Stomach (tissue), 9 donors: ENCODE data around the gene TMEM256. TPM values are rescaled to one million over a fixed set of nuclear protein-coding genes. Genes with fewer than 3 reads are reported as not detected.
"Not testable (repeated sequence)": the region's sequence is repeated elsewhere in the genome, so short reads cannot be mapped to it uniquely, and the experiment has no call there.

ENCODE experiments used
- DNase-seq, 2 donors: peaks; one replicate each; pipeline versions ENCODE4 v3.0.0 to v3.0.0-alpha.2; 2013 to 2019
- H3K27ac ChIP-seq, 5 donors: fragments of 200-600 bp in 4 of 5; sonication (generic) in 4 of 5; one replicate each; pipeline ENCODE4 v1.5.1; 2013 to 2019; ENCODE audit warnings: mild to moderate bottlenecking in 1 of 5, moderate library complexity in 1 of 5
- H3K27me3 ChIP-seq, 3 donors: fragments of 200-600 bp; sonication (generic); one replicate each; pipeline ENCODE4 v1.5.1; 2017 to 2019; ENCODE audit warnings: mixed run types in 1 of 3
- H3K36me3 ChIP-seq, 4 donors: fragments of 200-600 bp; sonication (generic); 1 replicate in 3 of 4; 2 replicates in 1 of 4; pipeline ENCODE4 v1.5.1; 2016 to 2019
- H3K4me1 ChIP-seq, 4 donors: fragments of 200-600 bp; sonication (generic); one replicate each; pipeline ENCODE4 v1.5.1; 2016 to 2019
- H3K4me3 ChIP-seq, 4 donors: fragments of 200-600 bp; sonication (generic) in 3 of 4; one replicate each; pipeline ENCODE4 v1.5.1; 2016 to 2019; ENCODE audit warnings: mild to moderate bottlenecking in 1 of 4
- H3K9me3 ChIP-seq, 4 donors: fragments of 200-600 bp; sonication (generic); one replicate each; pipeline ENCODE4 v1.5.1; 2016 to 2019
- EP300 ChIP-seq: sonication (generic); formaldehyde crosslinking; IDR thresholded peaks from one replicate; pipeline ENCODE4 v1.6.1; 2017; ENCODE audit warnings: antibody characterized with exemption
- POLR2A ChIP-seq, 4 donors: fragments of 450-650 bp; IDR thresholded peaks; one replicate each; pipeline ENCODE4 v1.6.1; 2016; ENCODE audit warnings: antibody characterized with exemption in 4 of 4, control low read depth in 2 of 4, mild to moderate bottlenecking in 1 of 4, moderate library complexity in 1 of 4
- POLR2AphosphoS5 ChIP-seq, 3 donors: sonication (generic); formaldehyde crosslinking; IDR thresholded peaks; one replicate each; pipeline ENCODE4 v1.6.1; 2016; ENCODE audit warnings: antibody characterized with exemption in 3 of 3
- WGBS, 5 donors: extraction: QIAGEN DNeasy Blood & Tissue Kit in 3 of 5; methylation state at CpG; one replicate each; pipeline versions ENCODE4 v1.1.5 to v1.1.7; 2013 to 2018; 5-methylcytosine and 5-hydroxymethylcytosine counted together
- intact Hi-C: fragments of 100-400 bp; cut with DNase I; formaldehyde crosslinking; loops from one replicate; pipeline ENCODE4 v1.15.1; 2023; ENCODE audit warnings: low total_unique reads
- polyA plus RNA-seq, 3 donors: library from polyadenylated mRNA; stranded (reverse); fragments of 200-250 nt; gene quantifications; one replicate each; pipeline ENCODE4 v1.2.3, GENCODE V29; 2013
- total RNA-seq, 5 donors: library from RNA; depleted of rRNA; stranded (reverse); fragments of >200 nt; gene quantifications; one replicate each; pipeline versions ENCODE4 v1.1.0 to v1.2.3, GENCODE V29; 2014 to 2016
- TF ChIP-seq, protein P1 (sequence below), 7 experiments: fragments of 450-650 bp in 4 of 7; fragments of 200-600 bp in 3 of 7; sonication (generic) in 3 of 7; IDR thresholded peaks; one replicate each; pipeline ENCODE4 v1.5.1; 2016 to 2019; ENCODE audit warnings: antibody characterized with exemption in 7 of 7, control low read depth in 2 of 7, mild to moderate bottlenecking in 1 of 7
- donor health status: healthy with polysubstance abuse.
- donor health status: Bipolar disorder and iron deficiency.
- donor health status: healthy.

TMEM256 gene
- total and polyA plus RNA-seq, 8 donors = 39.8 to 347 (median 253) TPM; not detected in 1

- Histone ChIP-seq H3K9me3 (no peaks in the 10 kb centered on the region), H3K27ac (no peak overlapping the region), H3K27me3 (peaks cover 0 to 13% (median 0%) of the 10 kb centered on the region in 3 donors), H3K4me1 (no peaks in the 10 kb centered on the region), H3K36me3 (no peaks in the 10 kb centered on the region), H3K4me3 (no peak overlapping the region)
- TF ChIP-seq POLR2AphosphoS5 (IDR thresholded peaks at IDR 0.05) (no peak), EP300 (no peak), POLR2A (IDR thresholded peaks at IDR 0.05) (no peak)
- TF ChIP-seq, protein P1, sequence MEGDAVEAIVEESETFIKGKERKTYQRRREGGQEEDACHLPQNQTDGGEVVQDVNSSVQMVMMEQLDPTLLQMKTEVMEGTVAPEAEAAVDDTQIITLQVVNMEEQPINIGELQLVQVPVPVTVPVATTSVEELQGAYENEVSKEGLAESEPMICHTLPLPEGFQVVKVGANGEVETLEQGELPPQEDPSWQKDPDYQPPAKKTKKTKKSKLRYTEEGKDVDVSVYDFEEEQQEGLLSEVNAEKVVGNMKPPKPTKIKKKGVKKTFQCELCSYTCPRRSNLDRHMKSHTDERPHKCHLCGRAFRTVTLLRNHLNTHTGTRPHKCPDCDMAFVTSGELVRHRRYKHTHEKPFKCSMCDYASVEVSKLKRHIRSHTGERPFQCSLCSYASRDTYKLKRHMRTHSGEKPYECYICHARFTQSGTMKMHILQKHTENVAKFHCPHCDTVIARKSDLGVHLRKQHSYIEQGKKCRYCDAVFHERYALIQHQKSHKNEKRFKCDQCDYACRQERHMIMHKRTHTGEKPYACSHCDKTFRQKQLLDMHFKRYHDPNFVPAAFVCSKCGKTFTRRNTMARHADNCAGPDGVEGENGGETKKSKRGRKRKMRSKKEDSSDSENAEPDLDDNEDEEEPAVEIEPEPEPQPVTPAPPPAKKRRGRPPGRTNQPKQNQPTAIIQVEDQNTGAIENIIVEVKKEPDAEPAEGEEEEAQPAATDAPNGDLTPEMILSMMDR (IDR thresholded peaks at IDR 0.05) = no peak
- DNase-seq = no peak
- WGBS, 5 donors = 64 to 75% (median 71%) methylated on average over 13 of the region's 13 CpGs
- intact Hi-C loops = loop anchor here (10.0 kb wide), 1 partner anchor 57 kb away; the partner anchor contains the start of genes SPEM1, SPEM2 and SPEM3
These were observed 35.8 kb downstream of the TMEM256 start for GRCh38 chr17:7367918-7368598.

- Histone ChIP-seq H3K4me3 (no peak overlapping the region), H3K36me3 (no peaks in the 10 kb centered on the region), H3K9me3 (no peaks in the 10 kb centered on the region), H3K27ac (no peak overlapping the region), H3K4me1 (no peaks in the 10 kb centered on the region), H3K27me3 (peaks cover 0 to 13% (median 0%) of the 10 kb centered on the region in 3 donors)
- WGBS, 5 donors = 80 to 85% (median 82%) methylated on average over 7 to 8 of the region's 8 CpGs
- intact Hi-C loops = loop anchor here (10.0 kb wide), 1 partner anchor 58 kb away; the partner anchor contains the start of genes SPEM1, SPEM2 and SPEM3
- no peak for DNase-seq
- TF ChIP-seq, protein P1 (IDR thresholded peaks at IDR 0.05) = no peak
- TF ChIP-seq EP300 (no peak), POLR2A (IDR thresholded peaks at IDR 0.05) (no peak), POLR2AphosphoS5 (IDR thresholded peaks at IDR 0.05) (no peak)
These were observed 36.8 kb downstream of the TMEM256 start for GRCh38 chr17:7367083-7367482.

GRCh38 chr17:7365963-7366362 lies 37.9 kb downstream of the TMEM256 start:
- peaks cover 0 to 10% (median 0%) of the 10 kb centered on the region in 3 donors for H3K27me3 ChIP-seq
- H3K36me3 ChIP-seq, H3K27ac ChIP-seq, H3K9me3 ChIP-seq, DNase-seq, H3K4me3 ChIP-seq, H3K4me1 ChIP-seq: not testable (repeated sequence)
- WGBS, 5 donors = 75 to 86% (median 84%) methylated on average over 6 to 7 of the region's 7 CpGs
- intact Hi-C loops = loop anchor here (10.0 kb wide), 1 partner anchor 59 kb away; the partner anchor contains the start of genes SPEM1, SPEM2 and SPEM3

DNA sequence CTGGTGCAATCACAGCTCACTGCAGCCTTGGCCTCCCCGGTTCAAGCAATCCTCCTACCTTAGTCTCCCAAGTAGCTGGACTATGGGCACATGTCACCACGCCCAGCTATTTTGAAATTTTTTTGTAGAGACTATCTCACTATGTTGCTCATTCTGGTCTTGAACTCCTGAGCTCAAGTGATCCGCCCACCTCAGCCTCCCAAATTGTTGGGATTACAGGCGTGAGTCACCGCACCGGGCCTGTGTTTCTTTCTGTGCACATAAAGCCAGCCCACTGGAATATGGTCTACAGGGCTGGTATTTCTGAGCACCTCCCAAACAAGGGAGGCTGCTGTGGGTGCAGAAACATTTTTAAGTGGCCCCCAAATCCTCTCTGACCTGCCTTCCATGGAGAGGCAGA lies 40.6 kb downstream of the TMEM256 start:
- no peaks in the 10 kb centered on the region for H3K4me1 ChIP-seq

More for the DNA sequence above, 40.6 kb downstream of the TMEM256 start:
- Histone ChIP-seq H3K27ac (no peak overlapping the region), H3K27me3 (no peaks in the 10 kb centered on the region), H3K36me3 (no peaks in the 10 kb centered on the region), H3K9me3 (no peaks in the 10 kb centered on the region), H3K4me3 (no peak overlapping the region)
- WGBS, 5 donors = 87 to 96% (median 92%) methylated on average over 6 of the region's 6 CpGs
- DNase-seq = no peak
- TF ChIP-seq POLR2AphosphoS5 (IDR thresholded peaks at IDR 0.05) = no peak
- TF ChIP-seq EP300 = no peak
- no peak for TF ChIP-seq POLR2A (IDR thresholded peaks at IDR 0.05)
- TF ChIP-seq, protein P1 (IDR thresholded peaks at IDR 0.05) = no peak
- intact Hi-C loops = loop anchor here (10.0 kb wide), 1 partner anchor 61 kb away; the partner anchor contains the start of genes SPEM1, SPEM2 and SPEM3
